ENCODE results near the gene GDAP2.

DNA sequence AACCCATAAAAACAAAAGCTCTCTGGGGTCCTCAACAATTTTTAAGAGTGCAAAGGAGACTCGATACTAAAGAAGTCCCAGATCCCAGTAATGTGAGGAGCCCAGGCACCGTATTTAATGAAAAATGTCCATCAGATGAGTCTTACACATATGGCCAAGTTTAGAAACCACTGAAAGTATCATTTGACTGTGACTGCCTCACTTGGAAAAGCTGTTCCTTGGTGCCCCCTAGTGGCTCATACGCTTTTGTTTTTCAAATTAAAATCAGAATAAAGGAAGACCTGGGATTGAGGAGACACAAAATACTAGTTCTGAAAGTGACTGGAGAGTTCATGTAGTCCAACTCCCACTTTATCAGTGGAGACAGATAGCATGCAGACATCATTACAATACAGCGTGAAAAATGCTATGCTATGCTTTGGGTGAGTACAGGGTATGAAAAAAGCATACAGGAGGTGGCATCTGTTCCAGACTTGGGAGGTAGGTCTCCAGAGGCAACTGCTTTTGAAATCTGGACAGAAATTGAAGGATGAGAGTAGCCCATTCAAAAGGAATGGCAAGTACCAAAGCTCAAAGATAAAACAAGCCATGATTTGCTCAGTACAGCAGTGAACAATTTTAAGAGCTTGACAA lies 33.8 kb downstream of the GDAP2 start:
- TF ChIP-seq CTCF (IDR thresholded peaks at IDR 0.05) (peak in 5 of 7 experiments; percentile 43 to 71 (median 67)), POLR2A (IDR thresholded peaks at IDR 0.05) (no peak), EP300 (IDR thresholded peaks at IDR 0.05) (no peak), POLR2AphosphoS5 (IDR thresholded peaks at IDR 0.05) (peak in 1 of 3 donors; percentile 35)

All from stomach (tissue), 4 donors.